Cardiac fibroblast (primary cell): ENCODE data around the gene ME1.
A peak's percentile ranks its signal among the peaks of the same experiment; 100 is the strongest.

ENCODE experiments used
- DNase-seq, 2 donors: peaks; one replicate each; pipeline versions ENCODE4 v3.0.0 to v3.0.0-alpha.2; 2010; ENCODE audit warnings: low read depth in 2 of 2
- H3K4me3 ChIP-seq, 2 donors: replicated peaks in 1 of 2; 1 replicate in 1 of 2; 2 replicates in 1 of 2; pipeline ENCODE4 v1.5.1; 2011; ENCODE audit warnings: low read depth in 2 of 2, low read length in 2 of 2, mild to moderate bottlenecking in 2 of 2, moderate library complexity in 1 of 2
- CTCF ChIP-seq: IDR thresholded peaks from one replicate; pipeline ENCODE4 v1.5.1; 2011; ENCODE audit warnings: low read depth, mild to moderate bottlenecking, low read length, inconsistent platforms

Gene ME1

GRCh38 chr6:83381949-83382348, 48.9 kb downstream of the ME1 start:
- no peak overlapping the region for H3K4me3 ChIP-seq
- no peak for DNase-seq
- no peak for TF ChIP-seq CTCF

- no peak overlapping the region for H3K4me3 ChIP-seq
- no peak for TF ChIP-seq CTCF
- peak; percentile 48 to 79 for DNase-seq
Observed at GRCh38 chr6:83378621-83379388, 52.0 kb downstream of the ME1 start.

- no peak for TF ChIP-seq CTCF
- no peak overlapping the region for H3K4me3 ChIP-seq
- DNase-seq = peak; percentile 65 to 81
Observed at GRCh38 chr6:83371423-83371822, 59.4 kb downstream of the ME1 start.

- H3K4me3 ChIP-seq = no peak overlapping the region
- peak; percentile 34 to 37 for DNase-seq
- TF ChIP-seq CTCF = no peak
Observed at GRCh38 chr6:83370567-83370966, 60.3 kb downstream of the ME1 start.

- H3K4me3 ChIP-seq = no peak overlapping the region
- no peak for TF ChIP-seq CTCF
- DNase-seq = no peak
Observed at GRCh38 chr6:83369692-83370091, 61.2 kb downstream of the ME1 start.

- DNase-seq = no peak
- no peak overlapping the region for H3K4me3 ChIP-seq
- TF ChIP-seq CTCF = no peak
Observed at GRCh38 chr6:83368577-83368976, 62.3 kb downstream of the ME1 start.

- DNase-seq = no peak
- TF ChIP-seq CTCF = no peak
- no peak overlapping the region for H3K4me3 ChIP-seq
Observed at GRCh38 chr6:83367104-83367503, 63.7 kb downstream of the ME1 start.
